Adipose tissue (tissue), 3 donors: ENCODE results near the gene FAM229B. TPM values are rescaled to one million over a fixed set of nuclear protein-coding genes. Genes with fewer than 3 reads are reported as not detected.
"Not testable (repeated sequence)": the region's sequence is repeated elsewhere in the genome, so short reads cannot be mapped to it uniquely, and the experiment has no call there.

ENCODE experiments used
- H3K27ac ChIP-seq: one replicate; pipeline ENCODE4 v1.5.1; 2013; ENCODE audit warnings: low read depth, low read length
- WGBS, 3 donors: extraction: QIAGEN DNeasy Blood & Tissue Kit; methylation state at CpG; one replicate each; pipeline ENCODE4 v1.1.7; 2013; 5-methylcytosine and 5-hydroxymethylcytosine counted together
- polyA plus RNA-seq, 3 donors: library from polyadenylated mRNA; stranded (reverse); fragments of 200-250 nt; gene quantifications; one replicate each; pipeline ENCODE4 v1.2.3, GENCODE V29; 2013
- donor health status: healthy with polysubstance abuse.
- donor health status: Bipolar disorder and iron deficiency.
- donor health status: healthy.

FAM229B gene
- 10 to 100 TPM in 2 of 3 donors, 1 to 10 TPM in 1; 4.5 to 15.5 (median 11.3) TPM for polyA plus RNA-seq

GRCh38 chr6:112087136-112087911 is at the start of gene FAM229B, which contains the start of gene TUBE1:
TSS of gene FAM229B (plus strand) at chr6:112087591. CDS start at chr6:112099284, 11,693 bp downstream.
TSS of gene TUBE1 (minus strand) at chr6:112087482. CDS start at chr6:112087434, 48 bp downstream.
- H3K27ac ChIP-seq = no peak within 1 kb of the TSS
- WGBS, 3 donors = 0% methylated on average over 60 of the region's 60 CpGs

- 16 to 59% (median 35%) methylated on average over 8 of the region's 8 CpGs for WGBS, 3 donors
- no peak overlapping the region for H3K27ac ChIP-seq
Measured at GRCh38 chr6:112037783-112038216, 49.6 kb upstream of the FAM229B start.

- H3K27ac ChIP-seq = no peak overlapping the region
- 56 to 69% (median 67%) methylated on average over 5 of the region's 5 CpGs for WGBS, 3 donors
Measured at GRCh38 chr6:112038268-112038667, 49.1 kb upstream of the FAM229B start.

- 78 to 86% (median 83%) methylated on average over 15 of the region's 15 CpGs for WGBS, 3 donors
- no peak overlapping the region for H3K27ac ChIP-seq
Measured at GRCh38 chr6:112038756-112039430, 48.5 kb upstream of the FAM229B start.

GRCh38 chr6:112039431-112039770 is 48.0 kb upstream of the FAM229B start:
- no peak overlapping the region for H3K27ac ChIP-seq
- WGBS, 3 donors = 66 to 88% (median 75%) methylated on average over 2 of the region's 2 CpGs

GRCh38 chr6:112040956-112041355 is 46.4 kb upstream of the FAM229B start:
- 41 to 64% (median 52%) methylated on average over 1 of the region's 1 CpG for WGBS, 3 donors
- H3K27ac ChIP-seq = no peak overlapping the region

- H3K27ac ChIP-seq = no peak overlapping the region
Measured at GRCh38 chr6:112041535-112041934, 45.9 kb upstream of the FAM229B start.

GRCh38 chr6:112043032-112044007 is 44.1 kb upstream of the FAM229B start:
- H3K27ac ChIP-seq = no peak overlapping the region
- WGBS, 3 donors = 0 to 1% (median 0%) methylated on average over 36 of the region's 36 CpGs

More at GRCh38 chr6:112041535-112041934, 45.9 kb upstream of the FAM229B start:
- WGBS, 3 donors = 59 to 63% (median 62%) methylated on average over 3 of the region's 3 CpGs

- no peak overlapping the region for H3K27ac ChIP-seq
- 58 to 73% (median 70%) methylated on average over 8 of the region's 8 CpGs for WGBS, 3 donors
Measured at GRCh38 chr6:112044196-112044595, 43.2 kb upstream of the FAM229B start.

- no peak overlapping the region for H3K27ac ChIP-seq
- WGBS, 3 donors = 15 to 69% (median 53%) methylated on average over 3 of the region's 3 CpGs
Measured at GRCh38 chr6:112044856-112045255, 42.5 kb upstream of the FAM229B start.

GRCh38 chr6:112047523-112047922 is 39.9 kb upstream of the FAM229B start:
- WGBS, 3 donors = 93 to 97% (median 95%) methylated on average over 19 to 25 of the region's 25 CpGs
- not testable (repeated sequence) for H3K27ac ChIP-seq

- no peak overlapping the region for H3K27ac ChIP-seq
- WGBS, 3 donors = 77 to 82% (median 78%) methylated on average over 6 of the region's 6 CpGs
Measured at GRCh38 chr6:112049026-112049799, 38.2 kb upstream of the FAM229B start.

GRCh38 chr6:112049996-112050395 is 37.4 kb upstream of the FAM229B start:
- H3K27ac ChIP-seq = no peak overlapping the region
- WGBS, 3 donors = 90 to 92% (median 90%) methylated on average over 7 of the region's 7 CpGs

- WGBS, 3 donors = 77 to 94% (median 93%) methylated on average over 5 of the region's 5 CpGs
- no peak overlapping the region for H3K27ac ChIP-seq
Measured at GRCh38 chr6:112050429-112050828, 37.0 kb upstream of the FAM229B start.

GRCh38 chr6:112051251-112051740 is 36.1 kb upstream of the FAM229B start:
- WGBS, 3 donors = 82 to 97% (median 85%) methylated on average over 4 of the region's 4 CpGs
- not testable (repeated sequence) for H3K27ac ChIP-seq

- no peak within 1 kb of the TSS for H3K27ac ChIP-seq
- 78 to 87% (median 82%) methylated on average over 12 of the region's 12 CpGs for WGBS, 3 donors
Measured at GRCh38 chr6:112054001-112054400, 33.4 kb upstream of the FAM229B start, which contains the start of gene CCN6. TSS of gene CCN6 (plus strand) at chr6:112054104. CDS start at chr6:112054358, 254 bp downstream.

GRCh38 chr6:112054555-112055190 is 32.7 kb upstream of the FAM229B start:
- WGBS, 3 donors = 77 to 85% (median 78%) methylated on average over 10 of the region's 10 CpGs
- H3K27ac ChIP-seq = no peak overlapping the region
